ENCODE results near the gene AQR.

AQR gene

GRCh38 chr15:34854232-34854631 lies 115.3 kb downstream of the AQR start:
- CTCF ChIA-PET = no interaction called here

DNA sequence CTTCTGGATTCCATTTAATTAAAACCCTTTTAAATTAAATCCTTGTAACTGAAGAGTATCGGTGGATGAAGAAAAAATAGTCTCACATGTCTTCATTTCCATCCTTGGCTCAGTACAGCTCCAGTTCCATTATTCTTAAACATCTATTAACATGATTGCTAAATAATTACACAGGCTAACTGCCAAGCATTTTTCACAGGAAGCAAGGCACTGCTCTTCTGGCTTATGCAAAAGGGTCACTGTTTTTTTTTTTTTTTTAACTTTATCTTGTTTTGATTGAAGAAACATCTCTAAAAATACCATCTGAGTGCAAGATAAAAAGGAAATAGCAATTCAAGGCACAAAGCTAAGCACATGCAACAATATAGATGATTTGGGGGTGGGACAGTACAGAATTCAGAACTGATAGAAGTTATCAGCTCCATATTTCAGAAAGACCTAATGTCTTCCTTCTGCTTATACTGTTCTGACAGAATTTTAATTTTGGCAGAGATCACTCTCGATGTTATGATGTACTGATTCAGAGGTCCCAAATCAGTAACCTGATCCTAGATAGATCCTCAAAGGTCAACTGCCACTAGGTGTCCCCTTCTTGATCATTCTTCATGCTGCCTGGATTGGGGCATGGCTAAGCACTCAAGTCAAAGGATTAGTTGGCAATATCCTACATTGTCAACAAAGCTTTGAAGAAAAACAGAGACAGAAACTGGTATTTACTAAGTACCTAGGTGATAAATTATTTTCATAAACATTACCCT lies 116.4 kb downstream of the AQR start:
- CTCF ChIA-PET = interaction anchor here (0.7 kb wide), 3 partner anchors 11 to 694 kb away, joined by 3 to 4 read pairs (median 3); no protein-coding TSS in a partner anchor
- no peak for DNase-seq (ENCODE audit: low spot score)
- POLR2A ChIA-PET (ENCODE audit: low non-redundant PET) = no interaction called here
- no peak for TF ChIP-seq CTCF (conservative IDR thresholded peaks at IDR 0.05; ENCODE audit: low read depth)
- H3K27ac ChIP-seq = no peak overlapping the region

More at GRCh38 chr15:34854232-34854631, 115.3 kb downstream of the AQR start:
- POLR2A ChIA-PET (ENCODE audit: low non-redundant PET) = no interaction called here
- H3K27ac ChIP-seq = no peak overlapping the region
- DNase-seq (ENCODE audit: low spot score) = no peak
- no peak for TF ChIP-seq CTCF (conservative IDR thresholded peaks at IDR 0.05; ENCODE audit: low read depth)

GRCh38 chr15:34851751-34852150 lies 117.8 kb downstream of the AQR start:
- ChIA-PET POLR2A (ENCODE audit: low non-redundant PET) (no interaction called here), CTCF (no interaction called here)
- TF ChIP-seq CTCF (conservative IDR thresholded peaks at IDR 0.05; ENCODE audit: low read depth) = no peak
- DNase-seq (ENCODE audit: low spot score) = no peak
- no peak overlapping the region for H3K27ac ChIP-seq

- H3K27ac ChIP-seq = no peak overlapping the region
- ChIA-PET CTCF (no interaction called here), POLR2A (ENCODE audit: low non-redundant PET) (no interaction called here)
- no peak for DNase-seq (ENCODE audit: low spot score)
- TF ChIP-seq CTCF (conservative IDR thresholded peaks at IDR 0.05; ENCODE audit: low read depth) = no peak
Observed at GRCh38 chr15:34851007-34851406, 118.5 kb downstream of the AQR start.

DNA sequence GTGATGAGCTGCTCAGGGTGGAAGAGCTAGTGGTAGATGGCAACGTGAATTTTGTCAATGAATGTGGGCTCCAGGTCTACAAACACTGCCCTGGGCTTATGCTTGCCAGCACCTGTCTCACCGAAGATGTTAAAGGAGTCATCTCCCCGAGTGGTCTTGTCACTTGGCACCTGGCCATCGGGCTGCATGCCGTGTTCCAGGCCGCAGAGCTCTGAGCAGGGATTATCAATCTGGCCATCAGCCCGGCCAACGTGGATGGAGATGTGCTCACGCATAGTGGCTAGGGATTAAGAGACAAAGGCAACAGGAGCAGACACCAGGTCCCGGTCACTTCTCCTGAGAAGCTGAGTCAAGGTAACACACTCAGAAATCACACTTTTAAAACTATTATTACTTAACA lies 119.4 kb downstream of the AQR start:
- POLR2A ChIA-PET (ENCODE audit: low non-redundant PET) = no interaction called here

GRCh38 chr15:34849364-34849959 lies 120.1 kb downstream of the AQR start:
- TF ChIP-seq CTCF (conservative IDR thresholded peaks at IDR 0.05; ENCODE audit: low read depth) = no peak
- H3K27ac ChIP-seq = no peak overlapping the region
- POLR2A ChIA-PET (ENCODE audit: low non-redundant PET) = no interaction called here
- DNase-seq (ENCODE audit: low spot score) = no peak
- CTCF ChIA-PET = no interaction called here

More for the DNA sequence above, 119.4 kb downstream of the AQR start:
- CTCF ChIA-PET = no interaction called here
- DNase-seq (ENCODE audit: low spot score) = no peak
- no peak overlapping the region for H3K27ac ChIP-seq
- no peak for TF ChIP-seq CTCF (conservative IDR thresholded peaks at IDR 0.05; ENCODE audit: low read depth)
